Activated B cell treated with CpG ODN at 0.5 μM for 24 hours (primary cell): Measurements from ENCODE around the gene PPP4C. TPM values are rescaled to one million over a fixed set of nuclear protein-coding genes. Genes with fewer than 3 reads are reported as not detected.

Source experiments
- ATAC-seq: fragments of 200-7000 bp; cut with Tn5 transposase; one replicate; pipeline ENCODE4 v1.10.0; 2021; ENCODE audit warnings: low read depth, mild to moderate bottlenecking, moderate library complexity
- CTCF ChIA-PET: fragments of 350-600 bp; sonication (Branson Sonifier 250); formaldehyde crosslinking; loops from one replicate; lab custom pipeline; 2021; ENCODE audit warnings: antibody characterized with exemption; lab: Charles Lee
- POLR2A ChIA-PET: fragments of 350-600 bp; sonication (Branson Sonifier 250); formaldehyde crosslinking; loops from one replicate; lab custom pipeline; 2021; ENCODE audit warnings: antibody characterized with exemption; lab: Charles Lee
- DNase-seq: peaks from one replicate; pipeline ENCODE4 v3.0.0; 2022
- H3K27ac Mint-ChIP-seq: one replicate; pipeline ENCODE4 v1.8.0; 2020; ENCODE audit warnings: mixed read lengths
- H3K27me3 Mint-ChIP-seq: one replicate; pipeline ENCODE4 v1.8.0; 2021; ENCODE audit warnings: mixed read lengths
- H3K36me3 Mint-ChIP-seq: one replicate; pipeline ENCODE4 v1.8.0; 2021; ENCODE audit warnings: low read depth, mixed read lengths
- H3K4me1 Mint-ChIP-seq: one replicate; pipeline ENCODE4 v1.8.0; 2021; ENCODE audit warnings: mixed read lengths
- H3K4me3 Mint-ChIP-seq: one replicate; pipeline ENCODE4 v1.8.0; 2020; ENCODE audit warnings: mild to moderate bottlenecking, mixed read lengths
- H3K9me3 Mint-ChIP-seq: one replicate; pipeline ENCODE4 v1.8.0; 2020; ENCODE audit warnings: mixed read lengths
- CTCF ChIP-seq: fragments of 200-600 bp; IDR thresholded peaks from one replicate; pipeline ENCODE4 v1.8.0; 2022; ENCODE audit warnings: antibody characterized with exemption, mild to moderate bottlenecking
- intact Hi-C: fragments of 100-400 bp; cut with micrococcal nuclease; formaldehyde crosslinking; loops from one replicate; pipeline ENCODE4 v1.15.1; 2024
- total RNA-seq: library from RNA; stranded (reverse); gene quantifications from 2 replicates; pipeline ENCODE4 v1.2.3, GENCODE V29; 2022

The PPP4C gene
- total RNA-seq, 1 donor from 2014 or later: 124 TPM

GRCh38 chr16:30090610-30091331 is 15.0 kb downstream of the PPP4C start:
- peaks cover 31% of the 10 kb centered on the region for H3K36me3 Mint-ChIP-seq
- CTCF ChIA-PET: interaction anchor here (0.8 to 2.8 kb wide), 6 partner anchors 9 to 319 kb away, joined by 3 to 33 read pairs (median 7); partner anchors contain the start of gene CORO1A
- no peaks in the 10 kb centered on the region for H3K9me3 Mint-ChIP-seq
- H3K4me3 Mint-ChIP-seq: peak overlapping the region; percentile 46
- TF ChIP-seq CTCF: no peak
- intact Hi-C loops: loop anchor here (5.0 kb wide), 2 partner anchors 93 to 437 kb away; partner anchors contain the start of genes HIRIP3, INO80E and ZNF768
- peaks cover 51% of the 10 kb centered on the region for H3K4me1 Mint-ChIP-seq
- DNase-seq (no peak), ATAC-seq (no peak)
- peak overlapping the region; percentile 35 for H3K27ac Mint-ChIP-seq
- POLR2A ChIA-PET: interaction anchor here (1.0 to 8.7 kb wide), 9 partner anchors 9 to 287 kb away, joined by 3 to 335 read pairs (median 13); partner anchors contain the start of genes ALDOA, CORO1A, KCTD13 and MAPK3
- H3K27me3 Mint-ChIP-seq: no peaks in the 10 kb centered on the region

- ChIA-PET CTCF (interaction anchor here (0.8 to 2.8 kb wide), 19 partner anchors 10 to 567 kb away, joined by 3 to 33 read pairs (median 5); partner anchors contain the start of genes ALDOA, CORO1A, PPP4C and TAOK2), POLR2A (interaction anchor here (0.5 to 8.7 kb wide), 29 partner anchors 10 to 1269 kb away, joined by 3 to 335 read pairs (median 4); partner anchors contain the start of genes ALDOA, ATXN2L, CORO1A and DCTPP1)
- intact Hi-C loops: loop anchor here (1.0 to 5.0 kb wide), 13 partner anchors 15 to 568 kb away; partner anchors contain the start of genes ALDOA, CORO1A, HIRIP3 and INO80E
- TF ChIP-seq CTCF: peak; percentile 67
- Mint-ChIP-seq H3K9me3 (no peaks in the 10 kb centered on the region), H3K27me3 (no peaks in the 10 kb centered on the region), H3K36me3 (peaks cover 28% of the 10 kb centered on the region), H3K4me3 (peak within 1 kb of the TSS; percentile 89), H3K27ac (peak within 1 kb of the TSS; percentile 94), H3K4me1 (peaks cover 50% of the 10 kb centered on the region)
- peak; percentile 77 for ATAC-seq
- DNase-seq: peak; percentile 93
Observed at GRCh38 chr16:30091474-30092372, 15.9 kb downstream of the PPP4C start, which contains the start of gene TBX6. Gene TBX6 (minus strand): TSS chr16:30091924. CDS start chr16:30091193, 731 bp downstream.

GRCh38 chr16:30092373-30093010 is 16.7 kb downstream of the PPP4C start:
- H3K9me3 Mint-ChIP-seq: peaks cover 3% of the 10 kb centered on the region
- H3K27me3 Mint-ChIP-seq: no peaks in the 10 kb centered on the region
- peaks cover 31% of the 10 kb centered on the region for H3K36me3 Mint-ChIP-seq
- peak; percentile 76 for DNase-seq
- H3K27ac Mint-ChIP-seq: peak overlapping the region; percentile 94
- intact Hi-C loops: loop anchor here (1.0 to 5.0 kb wide), 13 partner anchors 16 to 567 kb away; partner anchors contain the start of genes ALDOA, CORO1A, HIRIP3 and INO80E
- no peak for TF ChIP-seq CTCF
- peak overlapping the region; percentile 89 for H3K4me3 Mint-ChIP-seq
- ATAC-seq: peak; percentile 56
- ChIA-PET POLR2A (interaction anchor here (0.6 to 8.7 kb wide), 32 partner anchors 10 to 1270 kb away, joined by 3 to 335 read pairs (median 4); partner anchors contain the start of genes ALDOA, ATXN2L, CORO1A and DCTPP1), CTCF (interaction anchor here (0.6 to 2.8 kb wide), 19 partner anchors 10 to 604 kb away, joined by 3 to 33 read pairs (median 5); partner anchors contain the start of genes ALDOA, CORO1A, PPP4C and TAOK2)
- H3K4me1 Mint-ChIP-seq: peaks cover 52% of the 10 kb centered on the region

GRCh38 chr16:30094541-30095165 is 18.9 kb downstream of the PPP4C start:
- Mint-ChIP-seq H3K9me3 (peaks cover 12% of the 10 kb centered on the region), H3K27me3 (no peaks in the 10 kb centered on the region), H3K27ac (peak overlapping the region; percentile 94), H3K4me1 (peaks cover 52% of the 10 kb centered on the region), H3K36me3 (peaks cover 33% of the 10 kb centered on the region), H3K4me3 (peak overlapping the region; percentile 91)
- DNase-seq (no peak), ATAC-seq (no peak)
- intact Hi-C loops: loop anchor here (5.0 kb wide), 2 partner anchors 97 to 433 kb away; partner anchors contain the start of genes HIRIP3, INO80E and ZNF768
- POLR2A ChIA-PET: interaction anchor here (4.4 to 8.7 kb wide), 3 partner anchors 18 to 91 kb away, joined by 43 to 335 read pairs (median 116); partner anchors contain the start of genes ALDOA, CORO1A and PPP4C
- no peak for TF ChIP-seq CTCF
- CTCF ChIA-PET: no interaction called here
